Peyer's patch (tissue), 4 donors: Measurements from ENCODE around the gene SATB1. TPM values are rescaled to one million over a fixed set of nuclear protein-coding genes. Genes with fewer than 3 reads are reported as not detected.

ENCODE experiments used
- DNase-seq, 3 donors: peaks; one replicate each; pipeline ENCODE4 v3.0.0-alpha.2; 2017 to 2019
- H3K27ac ChIP-seq, 4 donors: fragments of 200-600 bp; sonication (generic); one replicate each; pipeline ENCODE4 v1.5.1; 2016 to 2019
- H3K27me3 ChIP-seq, 2 donors: fragments of 200-600 bp; sonication (generic); one replicate each; pipeline ENCODE4 v1.5.1; 2019
- H3K36me3 ChIP-seq, 3 donors: fragments of 200-600 bp; sonication (generic); one replicate each; pipeline ENCODE4 v1.5.1; 2016 to 2019
- H3K4me1 ChIP-seq, 4 donors: fragments of 200-600 bp; sonication (generic); one replicate each; pipeline ENCODE4 v1.5.1; 2016 to 2019
- H3K4me3 ChIP-seq, 4 donors: fragments of 200-600 bp; sonication (generic); 1 replicate in 3 of 4; 2 replicates in 1 of 4; pipeline ENCODE4 v1.5.1; 2016 to 2019; ENCODE audit warnings: mild to moderate bottlenecking in 1 of 4
- H3K9me3 ChIP-seq, 4 donors: fragments of 200-600 bp; sonication (generic); one replicate each; pipeline ENCODE4 v1.5.1; 2016 to 2019; ENCODE audit warnings: mild to moderate bottlenecking in 1 of 4
- POLR2A ChIP-seq, 2 donors: fragments of 450-650 bp; IDR thresholded peaks; one replicate each; pipeline ENCODE4 v1.5.1; 2017; ENCODE audit warnings: antibody characterized with exemption in 2 of 2, mild to moderate bottlenecking in 2 of 2, moderate library complexity in 2 of 2
- total RNA-seq, 4 donors: library from RNA; depleted of rRNA; stranded (reverse); fragments of >200 nt; gene quantifications; one replicate each; pipeline ENCODE4 v1.1.0, GENCODE V29; 2016
- TF ChIP-seq, protein P1 (sequence below), 6 experiments: fragments of 450-650 bp in 4 of 6; fragments of 200-600 bp in 2 of 6; sonication (generic) in 1 of 6; IDR thresholded peaks; one replicate each; pipeline ENCODE4 v1.5.1; 2017 to 2019; ENCODE audit warnings: antibody characterized with exemption in 6 of 6, mild to moderate bottlenecking in 3 of 6, moderate library complexity in 1 of 6

The SATB1 gene
- total RNA-seq, 4 donors from 2014 or later: 46.6 to 101 (median 63.2) TPM

DNA sequence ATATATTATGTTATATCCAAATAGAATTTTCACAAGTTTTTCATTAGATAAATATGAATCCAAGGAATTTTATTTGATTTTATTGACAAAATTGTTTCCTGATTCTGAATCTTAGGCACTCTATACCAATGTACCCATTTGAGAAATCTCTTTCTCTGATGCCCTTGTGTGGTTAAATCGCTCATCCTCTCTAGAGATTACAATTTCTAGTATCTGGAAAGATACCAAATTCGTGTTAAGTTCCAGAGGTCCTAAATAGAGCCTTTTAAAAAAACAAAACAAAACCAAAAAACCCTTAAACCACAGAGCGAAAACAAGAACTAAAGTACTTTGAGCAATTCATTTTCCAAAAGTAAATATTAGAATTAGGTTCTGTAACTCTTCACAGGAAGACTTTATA, 20.0 kb downstream of the SATB1 start:
- Histone ChIP-seq H3K9me3 (no peaks in the 10 kb centered on the region), H3K4me1 (no peaks in the 10 kb centered on the region), H3K27ac (no peak overlapping the region), H3K36me3 (peaks cover 0 to 13% (median 0%) of the 10 kb centered on the region in 3 donors), H3K27me3 (no peaks in the 10 kb centered on the region), H3K4me3 (no peak overlapping the region)
- no peak for DNase-seq
- TF ChIP-seq POLR2A (IDR thresholded peaks at IDR 0.05): no peak
- TF ChIP-seq, protein P1, sequence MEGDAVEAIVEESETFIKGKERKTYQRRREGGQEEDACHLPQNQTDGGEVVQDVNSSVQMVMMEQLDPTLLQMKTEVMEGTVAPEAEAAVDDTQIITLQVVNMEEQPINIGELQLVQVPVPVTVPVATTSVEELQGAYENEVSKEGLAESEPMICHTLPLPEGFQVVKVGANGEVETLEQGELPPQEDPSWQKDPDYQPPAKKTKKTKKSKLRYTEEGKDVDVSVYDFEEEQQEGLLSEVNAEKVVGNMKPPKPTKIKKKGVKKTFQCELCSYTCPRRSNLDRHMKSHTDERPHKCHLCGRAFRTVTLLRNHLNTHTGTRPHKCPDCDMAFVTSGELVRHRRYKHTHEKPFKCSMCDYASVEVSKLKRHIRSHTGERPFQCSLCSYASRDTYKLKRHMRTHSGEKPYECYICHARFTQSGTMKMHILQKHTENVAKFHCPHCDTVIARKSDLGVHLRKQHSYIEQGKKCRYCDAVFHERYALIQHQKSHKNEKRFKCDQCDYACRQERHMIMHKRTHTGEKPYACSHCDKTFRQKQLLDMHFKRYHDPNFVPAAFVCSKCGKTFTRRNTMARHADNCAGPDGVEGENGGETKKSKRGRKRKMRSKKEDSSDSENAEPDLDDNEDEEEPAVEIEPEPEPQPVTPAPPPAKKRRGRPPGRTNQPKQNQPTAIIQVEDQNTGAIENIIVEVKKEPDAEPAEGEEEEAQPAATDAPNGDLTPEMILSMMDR (IDR thresholded peaks at IDR 0.05): no peak

DNA sequence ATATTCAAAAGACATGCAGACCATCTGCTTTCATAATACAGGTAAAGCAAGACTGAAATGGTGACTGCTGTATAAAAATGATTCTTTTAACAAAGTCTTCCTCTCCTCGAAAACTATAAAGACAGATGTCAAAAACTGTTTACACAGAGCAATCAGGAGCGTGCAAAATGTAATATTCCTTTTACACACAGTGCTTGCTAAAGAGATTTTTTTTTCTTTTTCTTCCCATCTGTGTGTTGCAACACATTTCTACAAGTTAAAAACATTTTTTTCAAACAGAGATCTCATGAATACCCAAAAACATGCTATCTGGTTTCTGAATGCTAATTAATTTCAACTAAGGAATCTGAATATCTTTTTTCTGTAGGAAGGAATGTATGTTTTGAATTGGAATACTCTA, 22.1 kb downstream of the SATB1 start:
- H3K36me3 ChIP-seq: peaks cover 0 to 13% (median 0%) of the 10 kb centered on the region in 3 donors
- H3K4me3 ChIP-seq: no peak overlapping the region
- TF ChIP-seq, protein P1 (IDR thresholded peaks at IDR 0.05): no peak
- TF ChIP-seq POLR2A (IDR thresholded peaks at IDR 0.05): no peak
- no peaks in the 10 kb centered on the region for H3K9me3 ChIP-seq
- no peaks in the 10 kb centered on the region for H3K4me1 ChIP-seq
- no peak overlapping the region for H3K27ac ChIP-seq
- H3K27me3 ChIP-seq: no peaks in the 10 kb centered on the region
- no peak for DNase-seq

DNA sequence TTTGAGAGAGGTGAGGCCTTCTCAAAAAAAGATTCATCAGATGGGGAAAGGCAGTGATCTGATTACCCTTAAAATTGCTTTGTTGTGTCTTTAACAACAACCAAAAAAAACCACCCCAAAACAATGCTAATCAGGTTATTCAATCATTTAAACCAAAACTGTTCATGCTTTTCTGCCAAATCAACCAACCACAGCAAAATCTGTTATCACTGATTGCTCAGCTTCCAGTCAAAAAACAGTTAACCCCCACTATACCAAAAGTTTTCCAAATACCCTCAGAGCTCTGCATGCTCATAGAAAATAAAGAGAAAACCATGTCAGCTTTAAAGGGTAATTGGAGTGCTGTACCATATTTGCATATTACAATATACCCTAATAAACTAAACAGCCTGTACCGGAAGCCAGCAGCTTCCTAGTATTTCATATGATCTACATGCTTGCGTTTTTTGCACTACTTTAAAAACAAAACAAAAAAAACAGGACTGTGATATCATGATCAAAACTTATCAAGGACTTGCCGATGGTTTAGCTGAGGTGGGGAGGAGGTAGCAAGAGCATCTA, 22.8 kb downstream of the SATB1 start:
- no peak for DNase-seq

DNA sequence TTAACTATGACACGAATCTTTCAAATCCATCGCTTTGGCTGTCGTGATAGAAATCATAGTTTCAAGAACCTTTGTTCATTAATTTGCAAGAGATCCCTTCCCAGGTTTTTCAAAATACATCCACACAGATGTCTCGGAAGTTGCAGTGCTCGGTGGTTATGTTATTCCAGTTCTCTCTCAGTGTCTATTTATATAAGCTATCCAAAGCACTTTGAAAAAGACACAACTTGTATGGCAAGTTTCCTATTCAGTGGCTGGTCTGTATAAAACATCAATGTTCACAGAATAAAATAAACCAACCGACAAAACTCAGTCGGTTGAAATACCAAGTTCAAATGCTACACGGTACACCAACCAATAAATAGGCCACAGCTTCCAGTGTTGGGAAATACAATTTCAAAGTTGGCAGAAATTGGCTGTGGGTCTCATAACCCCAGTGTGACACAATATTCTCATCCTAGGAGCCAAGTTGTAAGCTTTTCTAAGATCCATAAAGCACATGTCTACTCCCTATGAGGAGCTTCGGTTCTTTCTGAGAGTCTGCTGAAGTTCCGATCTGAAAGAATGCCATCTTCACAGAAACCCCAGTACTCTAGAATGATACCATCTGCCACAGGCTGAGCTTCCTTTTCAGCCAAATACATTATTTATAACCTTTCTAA, 23.7 kb downstream of the SATB1 start:
- TF ChIP-seq, protein P1 (IDR thresholded peaks at IDR 0.05): no peak
- no peak for TF ChIP-seq POLR2A (IDR thresholded peaks at IDR 0.05)

More for the DNA sequence above, 22.8 kb downstream of the SATB1 start:
- H3K4me1 ChIP-seq: no peaks in the 10 kb centered on the region
- no peak overlapping the region for H3K4me3 ChIP-seq
- peaks cover 0 to 9% (median 0%) of the 10 kb centered on the region in 3 donors for H3K36me3 ChIP-seq
- no peaks in the 10 kb centered on the region for H3K9me3 ChIP-seq
- TF ChIP-seq, protein P1 (IDR thresholded peaks at IDR 0.05): no peak
- TF ChIP-seq POLR2A (IDR thresholded peaks at IDR 0.05): no peak
- no peaks in the 10 kb centered on the region for H3K27me3 ChIP-seq
- H3K27ac ChIP-seq: no peak overlapping the region

DNA sequence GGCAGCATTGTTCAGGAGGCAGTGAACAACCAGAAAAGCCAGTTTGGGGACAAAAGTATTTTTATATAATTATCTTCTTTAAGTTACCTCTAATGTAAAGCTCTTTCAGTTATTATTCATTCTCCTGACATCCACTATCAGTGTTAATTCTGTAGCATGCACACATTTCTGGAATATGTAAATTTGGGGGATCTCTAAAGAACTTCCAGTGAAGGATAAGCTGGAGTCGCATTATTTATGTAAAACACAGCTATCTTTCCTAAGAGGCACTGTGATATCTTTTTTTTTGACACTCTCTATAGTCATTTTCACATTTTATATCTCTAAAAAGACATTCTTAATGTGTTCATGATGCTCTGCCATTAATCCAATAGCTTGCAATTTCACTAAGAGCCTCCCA, 26.7 kb downstream of the SATB1 start:
- TF ChIP-seq POLR2A (IDR thresholded peaks at IDR 0.05): no peak
- TF ChIP-seq, protein P1 (IDR thresholded peaks at IDR 0.05): no peak
- H3K9me3 ChIP-seq: no peaks in the 10 kb centered on the region
- DNase-seq: no peak
- peaks cover 0 to 33% (median 0%) of the 10 kb centered on the region in 3 donors for H3K36me3 ChIP-seq
- H3K4me3 ChIP-seq: no peak overlapping the region
- H3K4me1 ChIP-seq: no peaks in the 10 kb centered on the region
- no peak overlapping the region for H3K27ac ChIP-seq
- no peaks in the 10 kb centered on the region for H3K27me3 ChIP-seq

More for the DNA sequence above, 23.7 kb downstream of the SATB1 start:
- no peaks in the 10 kb centered on the region for H3K9me3 ChIP-seq
- H3K27me3 ChIP-seq: no peaks in the 10 kb centered on the region
- H3K36me3 ChIP-seq: peaks cover 0 to 7% (median 0%) of the 10 kb centered on the region in 3 donors
- H3K4me1 ChIP-seq: no peaks in the 10 kb centered on the region
- no peak overlapping the region for H3K27ac ChIP-seq
- no peak for DNase-seq
- H3K4me3 ChIP-seq: no peak overlapping the region
